DMS53 treated with DMSO at 0.1 percent for 48 hours (cell line): Measurements from ENCODE around the gene IFRD1.

ENCODE experiments used
- DNase-seq: peaks from one replicate; lab custom pipeline; 2025; ENCODE audit not compliant: unreplicated experiment; lab: John Stamatoyannopoulos, UW

Gene IFRD1, protein sequence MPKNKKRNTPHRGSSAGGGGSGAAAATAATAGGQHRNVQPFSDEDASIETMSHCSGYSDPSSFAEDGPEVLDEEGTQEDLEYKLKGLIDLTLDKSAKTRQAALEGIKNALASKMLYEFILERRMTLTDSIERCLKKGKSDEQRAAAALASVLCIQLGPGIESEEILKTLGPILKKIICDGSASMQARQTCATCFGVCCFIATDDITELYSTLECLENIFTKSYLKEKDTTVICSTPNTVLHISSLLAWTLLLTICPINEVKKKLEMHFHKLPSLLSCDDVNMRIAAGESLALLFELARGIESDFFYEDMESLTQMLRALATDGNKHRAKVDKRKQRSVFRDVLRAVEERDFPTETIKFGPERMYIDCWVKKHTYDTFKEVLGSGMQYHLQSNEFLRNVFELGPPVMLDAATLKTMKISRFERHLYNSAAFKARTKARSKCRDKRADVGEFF

DNA sequence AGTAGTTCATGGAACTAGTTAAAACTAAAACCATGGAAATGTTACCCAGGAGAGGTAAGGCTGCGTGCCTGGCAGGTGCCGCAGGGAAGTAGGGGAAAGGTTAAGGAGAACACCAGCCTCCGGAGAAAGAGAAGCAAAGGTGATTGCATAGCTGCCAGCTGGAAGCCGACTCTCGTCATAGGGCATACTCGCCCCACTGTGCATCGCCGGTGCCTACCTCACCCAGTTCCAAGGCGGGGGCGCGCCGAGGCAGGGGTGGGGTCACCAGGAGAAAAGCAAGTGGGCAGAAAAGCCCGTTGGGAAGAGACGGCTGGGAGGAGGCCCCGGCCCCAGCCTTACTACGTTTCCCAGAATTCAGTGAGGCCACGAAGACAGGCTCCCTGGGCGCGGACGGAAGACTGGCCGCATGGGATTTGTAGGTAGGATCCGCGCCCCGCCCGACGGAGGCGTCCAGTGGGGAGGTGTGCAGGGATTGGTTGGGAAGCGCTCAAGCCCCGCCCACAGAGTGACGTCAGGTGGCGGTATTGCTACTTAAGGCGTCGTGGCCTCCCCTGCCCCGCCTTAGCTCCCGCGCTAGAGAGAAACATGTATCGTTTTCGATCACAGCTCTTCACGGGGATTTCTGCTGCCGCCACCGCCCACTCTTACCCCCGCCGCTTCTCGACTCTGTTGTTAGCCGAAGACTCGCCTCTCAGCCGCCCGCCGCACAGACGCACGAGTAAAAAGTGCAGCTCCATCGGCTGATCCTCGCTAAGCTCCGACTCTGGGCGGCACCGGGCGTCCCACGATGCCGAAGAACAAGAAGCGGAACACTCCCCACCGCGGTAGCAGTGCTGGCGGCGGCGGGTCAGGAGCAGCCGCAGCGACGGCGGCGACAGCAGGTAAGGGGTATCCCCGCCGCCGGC, at the start of gene IFRD1:
Gene IFRD1 (plus strand): TSS at position 559 of the 905 bp plus-strand sequence. CDS start 229 bp downstream, at position 788.
- peak; percentile 99 for DNase-seq

DNA sequence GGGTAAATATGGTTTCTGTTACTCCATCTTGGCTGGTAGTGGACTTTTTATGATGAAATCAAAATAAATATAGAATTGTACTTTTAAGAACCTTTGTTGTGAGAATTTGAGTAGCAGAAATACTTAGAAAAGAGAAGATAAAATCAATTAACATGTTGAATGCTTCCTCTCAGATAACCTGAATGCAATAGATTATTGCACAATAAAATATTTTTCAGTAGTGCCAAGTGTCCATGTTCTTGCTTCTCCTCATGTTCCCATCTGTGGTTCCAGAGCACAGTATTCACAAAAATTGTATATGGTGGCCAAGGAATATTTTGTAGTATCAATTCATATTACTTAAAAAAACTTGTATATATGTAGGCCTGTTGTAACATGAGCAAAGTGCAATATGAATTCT, 45.9 kb upstream of the IFRD1 start:
- DNase-seq: no peak

DNA sequence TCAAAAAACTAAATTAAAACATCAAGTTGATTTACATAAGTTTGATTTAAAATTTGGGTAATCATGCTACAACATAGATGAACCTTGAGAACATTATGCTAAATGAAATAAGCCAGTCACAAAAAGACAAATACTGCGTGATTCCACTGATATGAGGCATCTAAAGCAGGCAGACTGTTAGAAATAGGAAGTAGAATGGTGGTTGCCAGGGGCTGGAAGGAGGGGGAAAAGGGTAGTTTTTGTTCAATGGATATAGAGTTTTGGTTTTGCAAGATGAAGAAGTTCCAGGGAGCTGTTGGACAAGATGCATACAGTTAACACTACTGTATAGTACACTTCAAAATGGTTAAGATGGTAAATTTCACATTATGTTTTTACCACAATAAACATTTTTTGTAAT, 45.0 kb upstream of the IFRD1 start:
- no peak for DNase-seq

DNA sequence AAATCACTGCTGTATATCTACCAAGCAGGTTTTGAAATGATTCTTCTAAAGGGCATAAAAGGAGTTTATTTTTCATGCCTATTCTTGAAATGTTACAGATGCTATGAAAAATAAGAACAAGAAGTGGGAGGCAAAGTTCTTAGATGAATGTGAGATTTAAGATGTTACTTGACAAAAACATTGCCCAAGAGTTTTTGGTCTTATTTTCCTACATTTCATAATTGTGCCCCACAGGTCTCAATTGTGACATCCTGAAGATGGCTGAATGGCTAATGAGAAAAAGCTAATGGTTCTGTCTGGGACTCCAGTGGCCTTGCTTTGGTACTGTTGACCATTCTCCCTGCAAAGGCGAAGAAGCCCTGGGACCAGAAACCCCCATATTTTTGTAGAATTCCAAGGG, 43.0 kb upstream of the IFRD1 start:
- no peak for DNase-seq

DNA sequence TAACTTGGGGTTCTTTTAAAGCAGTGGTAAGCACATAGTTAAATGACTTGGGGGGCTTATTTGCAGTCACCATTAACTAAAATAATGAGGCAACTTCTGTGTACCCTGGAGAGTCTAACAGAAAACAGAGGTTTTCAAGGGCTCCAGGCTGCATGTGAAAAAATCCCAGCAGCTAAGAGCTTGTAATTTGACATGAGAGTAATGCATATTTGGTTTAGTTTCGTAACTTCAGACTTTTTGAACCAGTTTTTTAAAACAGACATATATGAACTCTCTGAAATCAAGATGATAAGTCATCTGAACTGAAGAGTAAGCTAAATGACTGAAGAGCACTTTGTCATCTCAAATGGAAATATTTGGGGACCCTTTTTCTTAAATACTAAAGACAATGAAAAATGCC, 40.2 kb upstream of the IFRD1 start:
- DNase-seq: no peak

DNA sequence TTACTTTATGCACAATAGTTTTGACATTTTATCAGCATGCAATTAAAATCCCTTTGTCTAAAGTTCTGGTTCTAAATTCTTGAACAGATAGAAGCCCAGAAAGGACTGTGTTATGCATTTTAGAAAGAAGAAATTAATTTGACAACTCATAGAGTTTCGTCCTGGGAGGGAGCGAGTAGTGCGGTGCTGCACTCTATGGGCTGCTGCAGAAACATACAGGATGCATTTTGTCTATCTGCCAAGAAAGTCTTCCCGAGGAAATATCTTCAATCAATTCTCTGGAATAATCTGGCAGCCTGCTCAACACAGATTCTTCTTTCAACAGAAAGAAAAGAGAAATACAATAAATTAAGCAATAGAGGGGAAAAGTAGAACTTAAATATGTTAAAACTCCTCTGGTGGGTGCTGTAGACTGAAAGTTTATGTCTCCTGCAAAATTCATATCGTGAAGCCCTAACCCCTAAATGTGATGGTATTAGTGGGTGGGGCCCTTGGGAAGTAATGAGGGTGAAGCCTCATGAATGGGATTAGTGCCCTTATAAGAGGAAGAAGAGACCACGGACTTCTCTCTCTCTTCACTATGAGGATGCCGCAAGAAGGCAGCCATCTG, 39.0 kb upstream of the IFRD1 start:
- DNase-seq: peak; percentile 40

DNA sequence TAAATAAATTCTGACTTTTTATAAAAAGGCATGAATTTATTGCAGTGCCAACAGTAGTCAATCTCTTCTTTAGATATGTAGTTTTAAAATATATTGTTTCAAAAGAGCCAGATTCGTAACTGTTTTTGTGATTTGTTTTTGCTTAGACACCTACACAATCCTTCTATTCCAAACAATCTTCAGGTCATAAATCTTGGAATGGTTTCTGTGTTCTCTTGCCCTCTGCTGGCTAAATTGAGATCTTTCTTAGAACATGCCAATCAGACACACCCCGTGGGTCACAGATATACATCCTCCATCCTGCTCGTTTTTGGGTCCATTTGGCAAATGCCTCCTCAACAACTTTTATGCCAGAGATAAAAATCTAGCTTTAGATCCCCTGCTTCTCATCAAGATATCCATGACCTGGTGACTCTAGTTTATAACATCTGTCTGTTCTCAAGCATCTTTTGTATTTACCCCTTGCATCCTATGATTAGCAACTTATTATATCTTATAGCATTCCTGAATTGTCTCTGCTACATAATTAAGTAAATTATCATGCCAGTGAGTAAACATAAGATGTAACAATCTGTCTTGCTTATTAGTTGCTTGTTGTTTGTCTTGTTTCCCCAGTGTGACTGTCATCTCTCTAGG, 35.3 kb upstream of the IFRD1 start:
- DNase-seq: peak; percentile 30

DNA sequence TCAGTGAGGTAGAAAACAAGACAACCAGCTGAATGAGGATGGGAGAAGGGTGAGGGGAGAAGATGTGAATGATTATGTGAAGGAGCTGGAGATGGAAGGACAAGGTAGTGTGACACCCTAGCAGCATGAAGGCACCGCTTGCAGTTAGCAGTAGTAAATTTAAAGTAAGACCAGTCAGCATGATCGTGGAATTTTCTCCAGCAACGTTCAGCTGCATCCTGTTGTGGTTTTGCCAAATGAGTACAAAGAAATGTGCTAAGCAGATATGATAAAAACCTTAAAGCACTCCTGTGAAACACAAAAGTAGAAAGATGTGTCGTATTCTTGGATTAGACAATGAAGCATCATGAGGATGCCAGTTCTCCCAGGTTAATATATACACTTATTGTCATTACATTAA, 34.1 kb upstream of the IFRD1 start:
- DNase-seq: no peak

DNA sequence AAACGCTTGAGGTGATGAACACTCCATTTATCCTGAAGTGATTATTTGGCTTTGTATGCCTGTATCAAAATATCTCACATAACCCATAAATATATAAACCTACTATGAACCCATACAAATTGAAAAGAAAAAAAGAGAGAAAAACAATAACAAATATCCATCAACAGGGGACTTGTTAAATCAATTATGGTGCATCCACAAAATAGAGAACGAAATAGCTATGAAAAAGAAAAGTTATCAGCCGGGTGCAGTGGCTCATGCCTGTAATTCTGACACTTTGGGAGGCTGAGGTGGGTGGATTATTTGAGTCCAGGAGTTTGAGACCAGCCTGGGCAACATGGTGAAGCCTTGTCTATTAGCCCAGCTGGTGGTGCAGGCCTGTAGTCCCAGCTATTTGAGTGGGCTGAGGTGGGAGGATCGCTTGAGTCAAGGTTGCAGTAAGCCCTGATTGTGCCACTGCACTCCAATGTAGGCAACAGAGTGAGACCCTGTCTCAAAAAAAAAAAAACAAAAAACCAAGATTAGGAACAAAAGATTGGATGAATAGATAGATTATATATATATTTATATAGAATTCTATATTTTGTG, 30.6 kb upstream of the IFRD1 start:
- DNase-seq: no peak

DNA sequence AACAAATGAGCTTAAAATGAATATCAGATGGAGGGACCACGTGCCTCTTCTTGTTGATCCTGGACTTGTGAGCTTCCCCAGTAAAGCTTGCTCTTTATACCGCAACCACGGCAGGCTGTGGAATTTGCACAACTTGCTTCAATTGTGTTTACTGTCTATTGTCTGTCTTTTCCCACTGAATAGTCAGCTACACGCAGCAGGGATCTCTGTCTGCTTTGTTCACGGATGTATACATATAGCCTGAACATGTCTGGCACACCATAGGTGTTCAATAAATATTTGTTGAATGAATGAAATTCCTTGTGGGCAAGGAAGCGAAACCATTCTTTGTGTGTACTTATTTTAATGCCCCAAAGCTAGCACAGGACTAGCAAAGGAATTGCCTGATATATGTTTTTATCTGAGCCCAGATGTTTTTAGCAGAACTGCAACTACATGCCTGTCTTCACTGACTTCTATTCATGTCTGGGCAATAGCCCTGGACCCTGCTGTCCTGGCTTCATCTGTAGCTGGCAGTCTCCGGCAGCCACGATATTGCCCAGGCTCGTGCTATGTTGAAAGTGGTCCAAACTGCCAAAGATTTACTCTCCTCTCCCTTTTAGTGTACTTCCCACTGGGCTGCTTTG, 29.9 kb upstream of the IFRD1 start:
- peak; percentile 67 for DNase-seq

DNA sequence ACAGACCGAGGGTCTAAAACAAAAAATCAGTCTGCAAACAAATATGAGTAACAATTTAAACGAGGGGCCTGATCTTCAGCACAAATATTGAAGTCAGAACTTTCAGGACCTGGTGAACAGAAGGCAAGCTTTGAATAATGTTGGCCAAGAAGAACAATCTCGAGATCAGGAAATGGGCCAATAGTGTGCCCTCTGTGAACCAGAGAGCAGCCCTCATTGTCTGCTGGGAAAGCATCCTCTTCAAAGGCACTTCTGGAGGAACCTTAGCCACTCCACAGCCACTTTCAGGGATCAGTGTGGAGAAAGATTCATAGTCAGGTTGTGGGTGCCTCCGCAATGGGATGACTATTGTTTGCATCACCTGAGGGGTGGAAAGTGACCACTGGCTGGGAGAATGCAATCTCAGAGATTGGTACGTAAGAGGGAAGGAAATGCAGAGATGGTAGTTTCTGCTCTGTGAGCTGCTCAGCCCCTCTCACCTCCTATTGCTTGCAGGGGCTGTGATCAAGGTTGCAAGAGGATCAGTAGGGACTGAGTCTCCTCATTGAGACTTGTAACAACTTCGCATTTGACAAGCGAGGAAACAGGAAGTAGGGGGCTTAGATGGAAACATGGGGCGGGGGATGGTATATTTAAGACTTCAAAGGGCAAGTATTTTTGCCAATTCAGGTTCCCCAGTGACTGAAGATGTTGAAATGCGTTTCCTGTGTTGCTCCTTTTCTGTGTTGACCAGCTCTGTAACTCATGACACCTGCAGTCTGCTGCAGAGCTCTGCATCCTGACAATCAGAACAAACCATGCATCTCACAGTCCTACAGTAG, 28.4 kb upstream of the IFRD1 start:
- peak; percentile 27 for DNase-seq

DNA sequence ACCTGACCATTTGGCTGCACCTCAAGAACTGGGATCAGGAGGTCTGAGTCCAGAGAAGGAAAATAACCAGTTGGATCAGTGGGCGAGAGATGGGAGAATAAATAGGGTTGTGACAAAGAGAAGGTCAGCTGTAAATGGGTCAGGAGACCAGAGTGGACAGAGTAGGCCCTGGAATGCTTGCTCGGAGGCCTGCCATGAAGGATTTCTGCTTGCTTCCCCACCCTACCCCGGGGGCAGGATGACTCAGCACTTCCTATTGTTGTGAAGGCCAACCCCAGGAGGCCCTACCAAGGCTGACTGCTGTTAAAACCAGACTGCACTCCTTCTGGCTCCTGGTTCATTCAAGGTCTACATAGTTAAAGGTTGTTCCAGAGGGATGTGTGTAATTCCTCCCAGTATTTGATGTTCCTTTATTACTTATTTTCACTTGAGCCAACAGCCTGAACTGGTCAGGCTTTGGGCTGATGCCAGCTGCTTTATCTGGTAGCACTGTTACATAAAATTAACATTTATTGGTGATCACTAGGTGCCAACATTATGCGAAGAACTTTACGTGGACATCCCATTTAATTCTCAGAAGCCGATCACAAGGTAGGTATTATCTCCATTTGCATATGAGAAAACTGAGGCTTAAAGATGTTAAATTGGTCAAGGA, 27.3 kb upstream of the IFRD1 start:
- DNase-seq: peak; percentile 76

DNA sequence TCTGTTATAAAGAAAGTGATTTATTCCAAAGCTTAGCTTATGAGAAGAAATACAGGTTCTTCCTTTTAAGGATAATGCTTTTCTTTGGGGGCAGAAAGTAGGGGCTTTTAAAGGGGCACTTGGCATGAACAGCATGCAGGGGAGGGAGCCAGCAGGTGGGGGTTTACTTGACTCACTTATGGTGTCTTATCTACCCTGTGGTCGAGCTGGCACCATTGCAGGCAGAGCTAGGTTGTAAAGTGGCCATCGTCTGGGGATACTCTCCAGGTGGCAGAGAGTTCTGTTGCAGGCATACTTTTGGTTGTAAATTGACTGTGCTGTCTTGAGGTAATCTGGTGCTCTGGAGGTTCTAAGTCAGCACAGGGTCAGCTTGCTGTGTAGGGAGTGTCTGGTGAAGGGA, 26.3 kb upstream of the IFRD1 start:
- DNase-seq: no peak

DNA sequence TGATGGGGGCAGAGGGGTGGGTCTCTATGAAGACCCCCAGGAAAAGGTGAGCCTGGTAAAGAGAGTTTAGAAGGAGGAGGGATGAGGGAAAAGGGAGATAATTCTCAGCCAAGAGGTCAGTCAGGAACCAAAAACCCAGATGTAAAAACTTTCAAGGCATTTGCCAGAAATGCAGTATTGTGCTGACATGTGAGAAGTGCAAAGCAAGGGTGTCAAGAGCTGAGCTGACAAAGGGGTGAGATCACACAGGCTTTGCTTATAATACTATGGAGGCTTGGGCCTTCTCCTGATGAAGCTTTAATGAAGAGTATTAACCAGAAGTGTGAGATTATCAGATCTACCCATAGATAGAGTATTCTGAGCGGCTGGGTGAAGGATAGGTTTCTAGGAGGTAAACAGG, 22.3 kb upstream of the IFRD1 start:
- no peak for DNase-seq

DNA sequence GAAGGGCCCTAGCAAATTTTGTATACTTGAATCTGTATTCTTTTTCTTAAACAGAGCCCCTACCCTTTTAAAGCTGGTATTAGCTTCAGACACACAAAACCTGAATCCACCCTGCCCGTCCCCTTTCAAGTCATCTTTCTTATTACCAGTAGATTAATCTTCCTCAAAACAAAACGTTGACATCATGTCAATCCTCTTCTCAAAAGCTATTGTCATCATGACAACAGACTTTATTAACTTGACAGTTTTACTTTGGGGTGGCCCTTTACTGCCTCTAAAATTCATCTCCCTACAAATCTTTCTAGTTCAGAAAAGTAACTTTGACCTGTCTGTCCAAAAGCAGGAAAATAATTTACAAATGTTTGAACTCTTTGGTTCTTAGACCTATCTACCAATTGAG, 21.5 kb upstream of the IFRD1 start:
- DNase-seq: no peak

DNA sequence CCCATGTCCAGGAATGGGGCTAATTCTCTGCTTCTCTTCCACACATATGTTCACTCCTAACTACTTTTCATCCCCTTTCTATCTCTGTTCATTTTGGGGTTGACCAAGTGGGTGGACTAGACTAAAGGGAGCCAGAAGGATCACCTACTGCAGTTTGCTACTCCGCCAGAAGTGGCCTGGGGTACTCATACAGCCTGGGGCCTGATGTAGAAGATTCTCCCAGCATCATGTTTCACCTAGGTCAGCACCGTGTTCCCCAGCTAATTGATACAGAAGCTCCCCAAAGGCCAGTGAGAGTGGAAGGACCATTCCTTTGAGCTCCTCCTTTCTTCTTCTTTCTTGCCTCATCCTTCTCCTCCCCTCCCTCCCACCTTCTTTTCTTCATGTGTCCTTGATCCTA, 19.6 kb upstream of the IFRD1 start:
- no peak for DNase-seq

DNA sequence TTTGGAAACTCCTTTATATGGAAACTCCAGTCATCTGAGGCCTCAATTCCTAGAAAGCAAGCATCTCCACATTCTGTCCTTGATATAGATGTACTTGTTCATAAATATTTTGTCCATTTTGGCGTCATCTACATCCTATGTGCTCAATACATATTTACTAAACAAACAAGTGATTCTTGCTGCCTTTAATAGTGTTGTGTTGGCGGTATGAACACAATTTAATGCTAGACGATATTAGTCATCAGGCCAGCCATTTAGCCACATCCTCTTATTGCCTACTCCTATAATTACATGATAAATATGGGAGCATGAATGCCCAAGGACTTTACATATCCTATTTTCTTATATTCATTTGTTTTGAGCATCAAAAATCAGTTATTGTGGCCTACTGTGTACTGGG, 18.5 kb upstream of the IFRD1 start:
- DNase-seq: no peak

DNA sequence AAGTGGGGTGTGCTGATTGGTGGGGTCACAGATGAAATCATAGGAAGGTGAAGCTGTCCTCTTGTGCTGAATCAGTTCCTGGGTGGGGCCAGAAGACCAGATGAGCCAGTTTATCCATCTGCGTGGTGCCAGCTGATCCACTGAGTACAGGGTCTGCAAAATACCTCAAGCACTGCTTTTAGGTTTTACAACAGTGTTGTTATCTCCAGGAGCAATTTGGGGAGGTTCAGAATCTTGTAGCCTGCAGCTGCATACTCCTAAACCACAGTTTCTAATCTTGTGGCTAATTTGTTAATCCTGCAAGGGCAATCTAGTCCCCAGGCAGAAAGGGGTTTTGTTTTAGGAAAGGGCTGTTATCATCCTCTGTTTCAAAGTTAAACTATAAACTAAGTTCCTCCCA, 17.0 kb upstream of the IFRD1 start:
- DNase-seq: no peak

DNA sequence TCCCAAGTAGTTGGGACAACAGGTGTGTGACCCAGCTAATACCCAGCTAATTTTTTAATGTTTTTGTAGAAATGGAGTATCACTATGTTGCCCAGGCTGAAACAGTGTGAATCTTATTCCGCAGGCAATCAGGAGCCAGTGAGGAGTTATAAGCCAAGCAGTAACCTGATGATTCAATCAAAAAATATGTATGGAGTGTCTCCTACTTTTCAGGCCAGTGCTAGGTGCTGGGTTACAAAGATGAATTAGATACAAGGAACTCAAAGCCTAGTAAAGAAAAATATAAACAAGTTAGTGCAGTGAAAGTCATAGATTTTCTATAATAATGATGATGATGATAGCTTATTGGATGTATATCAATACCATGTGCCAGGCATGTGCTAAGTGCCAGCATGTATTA, 13.2 kb upstream of the IFRD1 start:
- DNase-seq: no peak
